HEK293 (cell line): Measurements from ENCODE around the gene COG1.
A peak's percentile ranks its signal among the peaks of the same experiment; 100 is the strongest.

Source experiments
- FEZF1 ChIP-seq: fragments of 450-650 bp; formaldehyde crosslinking; IDR thresholded peaks from 2 replicates; pipeline ENCODE4 v1.5.1; 2016; ENCODE audit warnings: missing biosample characterization, missing genetic modification characterization
- HOXA7 ChIP-seq: sonication (generic); formaldehyde crosslinking; IDR thresholded peaks from 2 replicates; pipeline ENCODE4 v1.8.1; 2022; ENCODE audit warnings: missing genetic modification reagents, borderline replicate concordance
- MZF1 ChIP-seq: fragments of 450-650 bp; formaldehyde crosslinking; IDR thresholded peaks from 2 replicates; pipeline ENCODE4 v1.5.1; 2017; ENCODE audit warnings: missing biosample characterization, missing genetic modification characterization, borderline replicate concordance
- ZNF16 ChIP-seq: fragments of 450-650 bp; formaldehyde crosslinking; IDR thresholded peaks from 2 replicates; pipeline ENCODE4 v1.5.1; 2016; ENCODE audit warnings: low read depth, missing biosample characterization, missing genetic modification characterization
- ZNF223 ChIP-seq: fragments of 450-650 bp; formaldehyde crosslinking; IDR thresholded peaks from 2 replicates; pipeline ENCODE4 v1.5.1; 2016; ENCODE audit warnings: missing biosample characterization, missing genetic modification characterization
- ZNF23 ChIP-seq: fragments of 450-650 bp; formaldehyde crosslinking; IDR thresholded peaks from 2 replicates; pipeline ENCODE4 v1.5.1; 2016; ENCODE audit warnings: missing biosample characterization, missing genetic modification characterization, borderline replicate concordance
- ZNF239 ChIP-seq: fragments of 450-650 bp; formaldehyde crosslinking; IDR thresholded peaks from 2 replicates; pipeline ENCODE4 v1.5.1; 2016; ENCODE audit warnings: missing biosample characterization, missing genetic modification characterization
- ZNF292 ChIP-seq: fragments of 450-650 bp; formaldehyde crosslinking; IDR thresholded peaks from 2 replicates; pipeline ENCODE4 v1.5.1; 2016; ENCODE audit warnings: low read depth, missing biosample characterization, missing genetic modification characterization, borderline replicate concordance
- ZNF785 ChIP-seq: fragments of 450-650 bp; formaldehyde crosslinking; IDR thresholded peaks from 2 replicates; pipeline ENCODE4 v1.5.1; 2016; ENCODE audit warnings: missing biosample characterization, missing genetic modification characterization
- ZNF792 ChIP-seq: fragments of 450-650 bp; formaldehyde crosslinking; IDR thresholded peaks from 2 replicates; pipeline ENCODE4 v1.5.1; 2016; ENCODE audit warnings: missing biosample characterization, missing genetic modification characterization
- ZSCAN16 ChIP-seq: fragments of 450-650 bp; formaldehyde crosslinking; IDR thresholded peaks from 2 replicates; pipeline ENCODE4 v1.5.1; 2016; ENCODE audit warnings: missing biosample characterization, missing genetic modification characterization
- TF ChIP-seq, protein P1 (sequence below): fragments of 450-650 bp; formaldehyde crosslinking; IDR thresholded peaks from 2 replicates; pipeline ENCODE4 v1.5.1; 2016; ENCODE audit warnings: missing biosample characterization, missing genetic modification characterization
- TF ChIP-seq, protein P2 (sequence below): fragments of 450-650 bp; formaldehyde crosslinking; conservative IDR thresholded peaks from 2 replicates; pipeline ENCODE4 v1.5.1; 2016; ENCODE audit warnings: low read depth, missing biosample characterization, missing genetic modification characterization
- TF ChIP-seq, protein P3 (sequence below): fragments of 450-650 bp; formaldehyde crosslinking; IDR thresholded peaks from 2 replicates; pipeline ENCODE4 v1.5.1; 2016; ENCODE audit warnings: missing biosample characterization, missing genetic modification characterization
- TF ChIP-seq, protein P4 (sequence below): fragments of 450-650 bp; formaldehyde crosslinking; IDR thresholded peaks from 2 replicates; pipeline ENCODE4 v1.5.1; 2016; ENCODE audit warnings: missing biosample characterization, missing genetic modification characterization
- TF ChIP-seq, protein P5 (sequence below): fragments of 450-650 bp; formaldehyde crosslinking; IDR thresholded peaks from 2 replicates; pipeline ENCODE4 v1.5.1; 2016; ENCODE audit warnings: missing biosample characterization, missing genetic modification characterization
- TF ChIP-seq, protein P6 (sequence below): fragments of 450-650 bp; formaldehyde crosslinking; IDR thresholded peaks from 2 replicates; pipeline ENCODE4 v1.5.1; 2016; ENCODE audit warnings: missing biosample characterization, missing genetic modification characterization
- TF ChIP-seq, protein P7 (sequence below): fragments of 450-650 bp; formaldehyde crosslinking; IDR thresholded peaks from 2 replicates; pipeline ENCODE4 v1.5.1; 2016; ENCODE audit warnings: missing biosample characterization, missing genetic modification characterization, low read depth
- TF ChIP-seq, protein P8 (sequence below): fragments of 450-650 bp; formaldehyde crosslinking; IDR thresholded peaks from 2 replicates; pipeline ENCODE4 v1.5.1; 2016; ENCODE audit warnings: missing biosample characterization, missing genetic modification characterization
- TF ChIP-seq, protein P9 (sequence below): fragments of 450-650 bp; formaldehyde crosslinking; IDR thresholded peaks from 2 replicates; pipeline ENCODE4 v1.5.1; 2016; ENCODE audit warnings: missing biosample characterization, missing genetic modification characterization
- TF ChIP-seq, protein P10 (sequence below): fragments of 450-650 bp; formaldehyde crosslinking; IDR thresholded peaks from 2 replicates; pipeline ENCODE4 v1.5.1; 2017; ENCODE audit warnings: missing biosample characterization, missing genetic modification characterization

Gene COG1

DNA sequence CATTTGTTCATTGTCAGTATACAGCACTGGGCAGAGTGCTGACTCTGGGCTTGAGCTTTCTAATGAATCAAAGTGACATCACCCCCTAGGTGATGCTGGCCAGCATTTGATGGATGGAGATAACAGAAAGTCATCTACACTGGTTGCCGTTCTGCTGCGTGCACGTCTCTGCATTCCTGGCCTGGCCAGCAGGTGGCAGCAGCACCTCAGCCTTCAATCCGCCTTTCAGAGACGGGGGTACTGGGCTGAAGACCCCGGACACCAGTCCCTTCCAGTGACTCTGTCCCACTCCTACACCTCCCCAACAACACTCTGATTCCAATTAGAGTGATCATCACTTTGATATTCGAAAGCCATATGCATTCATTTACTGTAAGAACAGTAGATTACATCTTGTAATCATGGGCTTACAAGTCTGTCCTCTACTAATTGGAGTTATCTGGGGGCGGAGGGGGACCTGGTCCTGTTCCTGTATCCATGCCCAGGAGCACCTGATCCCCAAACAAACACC lies 62.9 kb downstream of the COG1 start (continued):
- no peak for TF ChIP-seq MZF1 (tag by site-specific recombination)
- no peak for TF ChIP-seq HOXA7 (CRISPR knock-in tag)
- TF ChIP-seq, protein P1, sequence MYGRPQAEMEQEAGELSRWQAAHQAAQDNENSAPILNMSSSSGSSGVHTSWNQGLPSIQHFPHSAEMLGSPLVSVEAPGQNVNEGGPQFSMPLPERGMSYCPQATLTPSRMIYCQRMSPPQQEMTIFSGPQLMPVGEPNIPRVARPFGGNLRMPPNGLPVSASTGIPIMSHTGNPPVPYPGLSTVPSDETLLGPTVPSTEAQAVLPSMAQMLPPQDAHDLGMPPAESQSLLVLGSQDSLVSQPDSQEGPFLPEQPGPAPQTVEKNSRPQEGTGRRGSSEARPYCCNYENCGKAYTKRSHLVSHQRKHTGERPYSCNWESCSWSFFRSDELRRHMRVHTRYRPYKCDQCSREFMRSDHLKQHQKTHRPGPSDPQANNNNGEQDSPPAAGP (tag by site-specific recombination): no peak
- TF ChIP-seq, protein P2, sequence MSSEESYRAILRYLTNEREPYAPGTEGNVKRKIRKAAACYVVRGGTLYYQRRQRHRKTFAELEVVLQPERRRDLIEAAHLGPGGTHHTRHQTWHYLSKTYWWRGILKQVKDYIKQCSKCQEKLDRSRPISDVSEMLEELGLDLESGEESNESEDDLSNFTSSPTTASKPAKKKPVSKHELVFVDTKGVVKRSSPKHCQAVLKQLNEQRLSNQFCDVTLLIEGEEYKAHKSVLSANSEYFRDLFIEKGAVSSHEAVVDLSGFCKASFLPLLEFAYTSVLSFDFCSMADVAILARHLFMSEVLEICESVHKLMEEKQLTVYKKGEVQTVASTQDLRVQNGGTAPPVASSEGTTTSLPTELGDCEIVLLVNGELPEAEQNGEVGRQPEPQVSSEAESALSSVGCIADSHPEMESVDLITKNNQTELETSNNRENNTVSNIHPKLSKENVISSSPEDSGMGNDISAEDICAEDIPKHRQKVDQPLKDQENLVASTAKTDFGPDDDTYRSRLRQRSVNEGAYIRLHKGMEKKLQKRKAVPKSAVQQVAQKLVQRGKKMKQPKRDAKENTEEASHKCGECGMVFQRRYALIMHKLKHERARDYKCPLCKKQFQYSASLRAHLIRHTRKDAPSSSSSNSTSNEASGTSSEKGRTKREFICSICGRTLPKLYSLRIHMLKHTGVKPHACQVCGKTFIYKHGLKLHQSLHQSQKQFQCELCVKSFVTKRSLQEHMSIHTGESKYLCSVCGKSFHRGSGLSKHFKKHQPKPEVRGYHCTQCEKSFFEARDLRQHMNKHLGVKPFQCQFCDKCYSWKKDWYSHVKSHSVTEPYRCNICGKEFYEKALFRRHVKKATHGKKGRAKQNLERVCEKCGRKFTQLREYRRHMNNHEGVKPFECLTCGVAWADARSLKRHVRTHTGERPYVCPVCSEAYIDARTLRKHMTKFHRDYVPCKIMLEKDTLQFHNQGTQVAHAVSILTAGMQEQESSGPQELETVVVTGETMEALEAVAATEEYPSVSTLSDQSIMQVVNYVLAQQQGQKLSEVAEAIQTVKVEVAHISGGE (tag by site-specific recombination): no peak
- TF ChIP-seq, protein P3, sequence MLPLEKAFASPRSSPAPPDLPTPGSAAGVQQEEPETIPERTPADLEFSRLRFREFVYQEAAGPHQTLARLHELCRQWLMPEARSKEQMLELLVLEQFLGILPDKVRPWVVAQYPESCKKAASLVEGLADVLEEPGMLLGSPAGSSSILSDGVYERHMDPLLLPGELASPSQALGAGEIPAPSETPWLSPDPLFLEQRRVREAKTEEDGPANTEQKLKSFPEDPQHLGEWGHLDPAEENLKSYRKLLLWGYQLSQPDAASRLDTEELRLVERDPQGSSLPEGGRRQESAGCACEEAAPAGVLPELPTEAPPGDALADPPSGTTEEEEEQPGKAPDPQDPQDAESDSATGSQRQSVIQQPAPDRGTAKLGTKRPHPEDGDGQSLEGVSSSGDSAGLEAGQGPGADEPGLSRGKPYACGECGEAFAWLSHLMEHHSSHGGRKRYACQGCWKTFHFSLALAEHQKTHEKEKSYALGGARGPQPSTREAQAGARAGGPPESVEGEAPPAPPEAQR: no peak
- TF ChIP-seq, protein P4, sequence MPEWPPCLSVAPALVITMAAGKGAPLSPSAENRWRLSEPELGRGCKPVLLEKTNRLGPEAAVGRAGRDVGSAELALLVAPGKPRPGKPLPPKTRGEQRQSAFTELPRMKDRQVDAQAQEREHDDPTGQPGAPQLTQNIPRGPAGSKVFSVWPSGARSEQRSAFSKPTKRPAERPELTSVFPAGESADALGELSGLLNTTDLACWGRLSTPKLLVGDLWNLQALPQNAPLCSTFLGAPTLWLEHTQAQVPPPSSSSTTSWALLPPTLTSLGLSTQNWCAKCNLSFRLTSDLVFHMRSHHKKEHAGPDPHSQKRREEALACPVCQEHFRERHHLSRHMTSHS (tag by site-specific recombination): no peak
- TF ChIP-seq ZNF23 (tag by site-specific recombination): no peak
- TF ChIP-seq, protein P5, sequence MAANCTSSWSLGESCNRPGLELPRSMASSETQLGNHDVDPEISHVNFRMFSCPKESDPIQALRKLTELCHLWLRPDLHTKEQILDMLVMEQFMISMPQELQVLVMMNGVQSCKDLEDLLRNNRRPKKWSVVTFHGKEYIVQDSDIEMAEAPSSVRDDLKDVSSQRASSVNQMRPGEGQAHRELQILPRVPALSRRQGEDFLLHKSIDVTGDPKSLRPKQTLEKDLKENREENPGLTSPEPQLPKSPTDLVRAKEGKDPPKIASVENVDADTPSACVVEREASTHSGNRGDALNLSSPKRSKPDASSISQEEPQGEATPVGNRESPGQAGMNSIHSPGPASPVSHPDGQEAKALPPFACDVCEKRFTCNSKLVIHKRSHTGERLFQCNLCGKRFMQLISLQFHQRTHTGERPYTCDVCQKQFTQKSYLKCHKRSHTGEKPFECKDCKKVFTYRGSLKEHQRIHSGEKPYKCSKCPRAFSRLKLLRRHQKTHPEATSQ (tag by site-specific recombination): no peak
- TF ChIP-seq, protein P6, sequence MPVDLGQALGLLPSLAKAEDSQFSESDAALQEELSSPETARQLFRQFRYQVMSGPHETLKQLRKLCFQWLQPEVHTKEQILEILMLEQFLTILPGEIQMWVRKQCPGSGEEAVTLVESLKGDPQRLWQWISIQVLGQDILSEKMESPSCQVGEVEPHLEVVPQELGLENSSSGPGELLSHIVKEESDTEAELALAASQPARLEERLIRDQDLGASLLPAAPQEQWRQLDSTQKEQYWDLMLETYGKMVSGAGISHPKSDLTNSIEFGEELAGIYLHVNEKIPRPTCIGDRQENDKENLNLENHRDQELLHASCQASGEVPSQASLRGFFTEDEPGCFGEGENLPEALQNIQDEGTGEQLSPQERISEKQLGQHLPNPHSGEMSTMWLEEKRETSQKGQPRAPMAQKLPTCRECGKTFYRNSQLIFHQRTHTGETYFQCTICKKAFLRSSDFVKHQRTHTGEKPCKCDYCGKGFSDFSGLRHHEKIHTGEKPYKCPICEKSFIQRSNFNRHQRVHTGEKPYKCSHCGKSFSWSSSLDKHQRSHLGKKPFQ (tag by site-specific recombination): no peak
- no peak for TF ChIP-seq ZNF785 (tag by site-specific recombination)
- no peak for TF ChIP-seq FEZF1 (tag by site-specific recombination)
- no peak for TF ChIP-seq ZNF223
- TF ChIP-seq ZSCAN16 (tag by site-specific recombination): no peak
- no peak for TF ChIP-seq ZNF792 (tag by site-specific recombination)
- TF ChIP-seq ZNF239: no peak
- TF ChIP-seq, protein P7, sequence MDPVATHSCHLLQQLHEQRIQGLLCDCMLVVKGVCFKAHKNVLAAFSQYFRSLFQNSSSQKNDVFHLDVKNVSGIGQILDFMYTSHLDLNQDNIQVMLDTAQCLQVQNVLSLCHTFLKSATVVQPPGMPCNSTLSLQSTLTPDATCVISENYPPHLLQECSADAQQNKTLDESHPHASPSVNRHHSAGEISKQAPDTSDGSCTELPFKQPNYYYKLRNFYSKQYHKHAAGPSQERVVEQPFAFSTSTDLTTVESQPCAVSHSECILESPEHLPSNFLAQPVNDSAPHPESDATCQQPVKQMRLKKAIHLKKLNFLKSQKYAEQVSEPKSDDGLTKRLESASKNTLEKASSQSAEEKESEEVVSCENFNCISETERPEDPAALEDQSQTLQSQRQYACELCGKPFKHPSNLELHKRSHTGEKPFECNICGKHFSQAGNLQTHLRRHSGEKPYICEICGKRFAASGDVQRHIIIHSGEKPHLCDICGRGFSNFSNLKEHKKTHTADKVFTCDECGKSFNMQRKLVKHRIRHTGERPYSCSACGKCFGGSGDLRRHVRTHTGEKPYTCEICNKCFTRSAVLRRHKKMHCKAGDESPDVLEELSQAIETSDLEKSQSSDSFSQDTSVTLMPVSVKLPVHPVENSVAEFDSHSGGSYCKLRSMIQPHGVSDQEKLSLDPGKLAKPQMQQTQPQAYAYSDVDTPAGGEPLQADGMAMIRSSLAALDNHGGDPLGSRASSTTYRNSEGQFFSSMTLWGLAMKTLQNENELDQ (tag by site-specific recombination): no peak
- TF ChIP-seq, protein P8, sequence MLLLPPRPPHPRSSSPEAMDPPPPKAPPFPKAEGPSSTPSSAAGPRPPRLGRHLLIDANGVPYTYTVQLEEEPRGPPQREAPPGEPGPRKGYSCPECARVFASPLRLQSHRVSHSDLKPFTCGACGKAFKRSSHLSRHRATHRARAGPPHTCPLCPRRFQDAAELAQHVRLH (tag by site-specific recombination): no peak
- TF ChIP-seq, protein P9, sequence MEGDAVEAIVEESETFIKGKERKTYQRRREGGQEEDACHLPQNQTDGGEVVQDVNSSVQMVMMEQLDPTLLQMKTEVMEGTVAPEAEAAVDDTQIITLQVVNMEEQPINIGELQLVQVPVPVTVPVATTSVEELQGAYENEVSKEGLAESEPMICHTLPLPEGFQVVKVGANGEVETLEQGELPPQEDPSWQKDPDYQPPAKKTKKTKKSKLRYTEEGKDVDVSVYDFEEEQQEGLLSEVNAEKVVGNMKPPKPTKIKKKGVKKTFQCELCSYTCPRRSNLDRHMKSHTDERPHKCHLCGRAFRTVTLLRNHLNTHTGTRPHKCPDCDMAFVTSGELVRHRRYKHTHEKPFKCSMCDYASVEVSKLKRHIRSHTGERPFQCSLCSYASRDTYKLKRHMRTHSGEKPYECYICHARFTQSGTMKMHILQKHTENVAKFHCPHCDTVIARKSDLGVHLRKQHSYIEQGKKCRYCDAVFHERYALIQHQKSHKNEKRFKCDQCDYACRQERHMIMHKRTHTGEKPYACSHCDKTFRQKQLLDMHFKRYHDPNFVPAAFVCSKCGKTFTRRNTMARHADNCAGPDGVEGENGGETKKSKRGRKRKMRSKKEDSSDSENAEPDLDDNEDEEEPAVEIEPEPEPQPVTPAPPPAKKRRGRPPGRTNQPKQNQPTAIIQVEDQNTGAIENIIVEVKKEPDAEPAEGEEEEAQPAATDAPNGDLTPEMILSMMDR (tag by site-specific recombination): peak; percentile 90
- TF ChIP-seq ZNF292 (tag by site-specific recombination): no peak
- TF ChIP-seq, protein P10, sequence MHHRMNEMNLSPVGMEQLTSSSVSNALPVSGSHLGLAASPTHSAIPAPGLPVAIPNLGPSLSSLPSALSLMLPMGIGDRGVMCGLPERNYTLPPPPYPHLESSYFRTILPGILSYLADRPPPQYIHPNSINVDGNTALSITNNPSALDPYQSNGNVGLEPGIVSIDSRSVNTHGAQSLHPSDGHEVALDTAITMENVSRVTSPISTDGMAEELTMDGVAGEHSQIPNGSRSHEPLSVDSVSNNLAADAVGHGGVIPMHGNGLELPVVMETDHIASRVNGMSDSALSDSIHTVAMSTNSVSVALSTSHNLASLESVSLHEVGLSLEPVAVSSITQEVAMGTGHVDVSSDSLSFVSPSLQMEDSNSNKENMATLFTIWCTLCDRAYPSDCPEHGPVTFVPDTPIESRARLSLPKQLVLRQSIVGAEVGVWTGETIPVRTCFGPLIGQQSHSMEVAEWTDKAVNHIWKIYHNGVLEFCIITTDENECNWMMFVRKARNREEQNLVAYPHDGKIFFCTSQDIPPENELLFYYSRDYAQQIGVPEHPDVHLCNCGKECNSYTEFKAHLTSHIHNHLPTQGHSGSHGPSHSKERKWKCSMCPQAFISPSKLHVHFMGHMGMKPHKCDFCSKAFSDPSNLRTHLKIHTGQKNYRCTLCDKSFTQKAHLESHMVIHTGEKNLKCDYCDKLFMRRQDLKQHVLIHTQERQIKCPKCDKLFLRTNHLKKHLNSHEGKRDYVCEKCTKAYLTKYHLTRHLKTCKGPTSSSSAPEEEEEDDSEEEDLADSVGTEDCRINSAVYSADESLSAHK (tag by site-specific recombination): no peak
- TF ChIP-seq ZNF16 (tag by site-specific recombination): no peak
